Dermis microvascular lymphatic vessel endothelial cell (primary cell): ENCODE data around the gene S100A8. TPM values are rescaled to one million over a fixed set of nuclear protein-coding genes. Genes with fewer than 3 reads are reported as not detected.
"Not testable (repeated sequence)": the region's sequence is repeated elsewhere in the genome, so short reads cannot be mapped to it uniquely, and the experiment has no call there.

Source experiments
- DNase-seq, 2 donors: peaks; one replicate each; pipeline versions ENCODE4 v3.0.0 to v3.0.0-alpha.2; 2010; ENCODE audit warnings: low read depth in 2 of 2
- total RNA-seq: library from RNA; depleted of rRNA; stranded (reverse); fragments of >200 nt; gene quantifications from 2 replicates; pipeline ENCODE4 v1.2.1, GENCODE V29; 2014

The S100A8 gene
- total RNA-seq, 1 donor from 2014 or later, result not detected

GRCh38 chr1:153347856-153348255, 43.0 kb downstream of the S100A8 start:
- no peak for DNase-seq

DNA sequence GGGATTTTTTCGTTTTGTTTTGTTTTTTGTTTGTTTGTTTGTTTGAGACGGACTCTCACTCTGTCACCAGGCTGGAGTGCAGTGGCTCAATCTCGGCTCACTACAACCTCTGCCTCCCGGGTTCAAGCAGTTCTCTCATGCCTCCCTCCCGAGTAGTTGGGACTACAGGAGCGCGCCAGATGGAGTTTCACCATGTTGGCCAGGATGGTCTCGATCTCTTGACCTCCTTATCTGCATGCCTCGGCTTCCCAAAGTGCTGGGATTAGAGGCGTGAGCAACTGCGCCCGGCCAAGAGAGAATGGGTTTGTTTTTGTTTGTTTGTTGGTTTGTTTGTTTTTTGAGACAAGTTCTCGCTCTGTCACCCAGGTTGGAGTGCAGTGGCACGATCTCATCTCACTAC, 43.8 kb downstream of the S100A8 start:
- DNase-seq, result not testable (repeated sequence)

DNA sequence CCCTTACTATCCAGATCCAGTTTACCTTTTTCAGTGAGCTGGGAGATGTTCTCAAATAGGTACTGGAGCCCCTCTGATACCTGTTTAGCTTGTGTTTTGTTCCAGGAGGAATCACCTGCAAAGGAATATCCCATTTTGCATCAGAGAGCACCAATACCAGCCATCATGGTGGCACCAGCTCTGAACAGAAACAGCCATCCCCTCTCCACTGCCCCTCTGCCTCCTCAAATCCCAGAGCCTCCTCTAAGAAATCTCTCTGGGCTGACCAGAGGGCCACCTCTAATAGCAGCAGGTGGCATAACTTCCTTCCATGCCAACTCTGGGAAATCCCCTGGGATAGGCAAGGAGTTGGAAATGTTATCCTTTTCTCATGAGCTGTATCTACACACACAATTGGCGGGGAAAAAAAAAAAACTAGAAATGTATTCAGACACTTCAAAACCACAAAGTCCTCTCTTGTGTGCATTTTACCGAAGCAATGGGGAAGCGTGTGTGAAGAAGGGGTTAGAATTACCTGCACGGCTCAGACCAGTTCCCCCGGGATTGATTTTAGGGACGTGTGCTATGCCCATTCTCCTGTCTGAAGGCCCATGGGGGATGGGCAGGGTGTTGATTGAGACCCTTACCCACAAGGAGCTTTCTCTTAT, 44.7 kb downstream of the S100A8 start:
- no peak for DNase-seq

- DNase-seq, result no peak
Observed at GRCh38 chr1:153345187-153346076, 45.4 kb downstream of the S100A8 start.

GRCh38 chr1:153344718-153345025, 46.2 kb downstream of the S100A8 start:
- no peak for DNase-seq

DNA sequence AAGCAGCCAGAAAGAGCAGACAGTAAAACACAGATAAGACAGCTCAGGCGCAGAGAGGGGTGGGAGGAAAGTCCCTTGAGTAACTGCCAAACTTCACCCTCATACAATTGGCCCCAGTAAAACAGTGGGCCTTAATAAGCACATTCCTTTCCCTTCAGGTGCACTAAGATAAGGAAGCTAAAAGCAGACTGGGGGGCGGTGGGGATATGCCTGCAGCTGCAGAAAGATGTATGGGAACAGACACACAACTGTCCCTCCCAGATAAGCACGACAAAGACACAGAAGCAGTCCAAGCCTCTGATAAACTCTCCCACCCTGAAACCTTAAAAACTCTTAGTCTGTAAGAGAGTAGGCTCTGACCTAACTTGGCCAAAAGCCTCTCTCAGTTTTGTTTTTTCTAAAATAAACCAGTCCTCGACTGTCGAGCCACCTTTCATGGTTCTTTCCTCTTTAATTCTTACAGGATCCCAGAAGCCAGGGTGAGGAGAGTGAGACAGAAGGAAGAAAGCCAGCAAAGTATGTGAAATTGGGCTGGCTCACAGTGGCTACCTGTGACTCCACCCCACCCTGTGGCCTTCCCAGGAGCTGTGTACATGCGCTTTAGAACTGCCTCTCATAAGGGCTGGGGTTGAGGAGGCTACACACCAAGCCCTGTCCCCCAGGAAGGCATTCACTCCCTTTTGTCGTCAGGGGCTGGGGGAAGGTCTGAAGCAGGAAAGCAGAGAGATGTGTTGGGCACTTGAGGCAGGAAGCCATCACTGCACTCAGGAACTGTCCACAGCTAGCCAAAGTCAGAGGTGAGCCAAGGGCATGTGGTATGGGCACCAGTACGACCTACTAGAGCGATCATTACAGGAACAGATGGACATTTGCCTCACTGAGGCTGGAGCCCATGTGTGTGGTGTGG, 46.8 kb downstream of the S100A8 start:
- no peak for DNase-seq

DNA sequence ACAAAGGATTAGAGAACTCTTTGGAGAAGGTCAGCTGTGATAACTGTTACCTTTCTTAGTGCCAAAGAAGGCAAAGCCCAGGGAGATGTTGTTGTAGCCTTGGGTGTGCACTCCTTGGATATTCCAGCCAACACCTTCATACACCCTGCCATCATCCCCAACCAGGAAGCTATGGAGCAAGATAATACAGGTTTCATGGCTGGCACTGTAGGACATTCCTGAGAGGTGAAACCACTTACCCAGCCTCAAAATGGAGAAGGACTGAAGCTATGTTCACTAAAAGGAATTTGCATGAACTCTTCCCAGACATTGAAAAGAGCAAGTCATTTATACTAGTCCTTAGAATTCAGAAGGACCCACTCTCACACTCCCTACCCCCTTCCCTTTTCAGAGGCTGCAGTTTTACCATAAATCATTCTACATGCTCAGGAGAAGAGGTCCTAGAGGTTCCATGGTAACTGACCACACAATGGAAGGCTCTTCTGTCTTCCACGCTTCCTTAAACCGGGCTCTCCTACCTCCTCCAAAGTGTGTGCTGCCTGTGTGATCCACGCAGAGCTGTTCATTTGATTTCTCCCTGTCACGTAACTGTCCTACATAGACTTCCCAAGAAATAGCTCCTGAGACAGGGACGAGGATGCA, 47.7 kb downstream of the S100A8 start:
- DNase-seq, result no peak

DNA sequence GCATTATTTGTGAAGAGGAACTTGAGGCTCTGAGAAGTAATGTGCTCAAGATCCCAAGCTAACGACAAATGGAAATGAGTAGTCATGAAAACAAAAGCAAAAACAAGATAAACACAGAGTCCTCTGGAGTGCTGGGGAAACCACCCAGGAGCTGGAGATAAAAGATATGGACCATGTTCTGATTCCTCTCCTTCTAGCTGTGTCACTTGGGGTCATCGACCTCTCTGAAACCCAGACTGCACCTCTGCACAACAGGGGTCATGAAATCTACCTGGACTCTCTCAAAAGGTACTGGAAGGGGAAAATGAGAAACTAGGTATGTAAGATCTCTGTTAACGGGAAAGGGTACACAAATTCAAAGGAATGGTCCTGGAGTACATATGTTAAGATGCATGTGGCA, 48.7 kb downstream of the S100A8 start:
- no peak for DNase-seq

- no peak for DNase-seq
Observed at GRCh38 chr1:153341431-153341934, 49.4 kb downstream of the S100A8 start.

DNA sequence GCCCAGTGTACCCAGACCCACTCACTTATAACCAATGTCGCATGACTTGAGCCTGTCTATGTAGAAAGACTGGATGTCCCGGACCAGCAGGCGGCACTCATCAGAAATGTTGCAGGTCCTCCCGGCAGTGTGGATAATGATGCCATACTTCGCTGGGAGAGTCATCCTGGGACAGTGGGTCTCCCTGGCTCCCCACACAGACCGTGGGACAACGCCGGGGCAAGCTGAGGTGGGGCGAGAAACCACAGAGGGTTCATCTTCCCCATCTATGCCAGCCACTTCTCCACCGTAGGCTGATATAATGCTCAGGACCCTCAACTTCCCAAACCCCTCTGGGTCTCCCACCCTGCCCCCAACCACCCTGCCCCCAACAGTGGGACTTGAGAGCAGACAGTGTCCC, 50.5 kb downstream of the S100A8 start:
- DNase-seq, result no peak

Other genes with a start within 250 kb of the S100A8 start
- not detected in 2 replicates for gene SPRR2G, start 240.2 kb downstream of the S100A8 start, total RNA-seq
- gene LELP1, start 187.6 kb downstream of the S100A8 start, total RNA-seq, result not detected in 2 replicates
- gene PRR9, start 173.5 kb downstream of the S100A8 start, total RNA-seq, result under 0.01 TPM in 1 of 2 replicates, not detected in the other
- gene LORICRIN, start 131.4 kb downstream of the S100A8 start, total RNA-seq, result not detected in 2 replicates
- not detected in 2 replicates for gene PGLYRP3, start 78.1 kb downstream of the S100A8 start, total RNA-seq
- not detected in 2 replicates for gene PGLYRP4, start 42.2 kb downstream of the S100A8 start, total RNA-seq
- gene S100A9, start 33.2 kb downstream of the S100A8 start, total RNA-seq, result 0.25 and 0.90 TPM in 2 replicates
- gene S100A12, start 15.5 kb downstream of the S100A8 start, total RNA-seq, result not detected in 2 replicates
- gene S100A7A, start 25.4 kb upstream of the S100A8 start, total RNA-seq, result not detected in 2 replicates
- not detected in 2 replicates for gene S100A7, start 69.6 kb upstream of the S100A8 start, total RNA-seq
- 377 and 1,309 TPM in 2 replicates for gene S100A6, start 144.9 kb upstream of the S100A8 start, total RNA-seq
- gene S100A5, start 149.9 kb upstream of the S100A8 start, total RNA-seq, result not detected in 2 replicates
- 2.0 and 35.9 TPM in 2 replicates for gene S100A4, start 154.7 kb upstream of the S100A8 start, total RNA-seq
- gene S100A3, start 158.2 kb upstream of the S100A8 start, total RNA-seq, result 0.38 and 2.3 TPM in 2 replicates
- gene S100A2, start 174.8 kb upstream of the S100A8 start, total RNA-seq, result 0.76 and 2.2 TPM in 2 replicates
- 429 and 594 TPM in 2 replicates for gene S100A16, start 222.1 kb upstream of the S100A8 start, total RNA-seq
- gene S100A14, start 225.3 kb upstream of the S100A8 start, total RNA-seq, result 0.13 and 0.51 TPM in 2 replicates
- 124 and 129 TPM in 2 replicates for gene S100A13, start 236.4 kb upstream of the S100A8 start, total RNA-seq
- gene S100A1, start 237.4 kb upstream of the S100A8 start, total RNA-seq, result not detected in 2 replicates
- gene CHTOP, start 243.0 kb upstream of the S100A8 start, total RNA-seq, result 20.7 and 23.1 TPM in 2 replicates